ENCODE results near the gene TSEN34. TPM values are rescaled to one million over a fixed set of nuclear protein-coding genes. Genes with fewer than 3 reads are reported as not detected.

TSEN34 gene
- total and polyA plus RNA-seq, 11 donors: 10.2 to 48.9 (median 23.5) TPM

- 90 to 95% (median 93%) methylated on average over 18 to 28 of the region's 28 CpGs for WGBS, 4 donors
- peaks cover 0 to 29% (median 7%) of the 10 kb centered on the region in 12 donors for H3K4me1 ChIP-seq
- H3K27ac ChIP-seq: no peak overlapping the region
- intact Hi-C loops (cut with DNase I): no loop called here
- DNase-seq (no peak), ATAC-seq (no peak)
- no peaks in the 10 kb centered on the region for H3K27me3 ChIP-seq
- TF ChIP-seq POLR2A (IDR thresholded peaks at IDR 0.05) (no peak), CTCF (IDR thresholded peaks at IDR 0.05) (no peak)
- no peak overlapping the region for H3K4me3 ChIP-seq
- no peaks in the 10 kb centered on the region for H3K9me3 ChIP-seq
- H3K36me3 ChIP-seq: peaks cover 7 to 91% (median 87%) of the 10 kb centered on the region in 9 donors
Measured at GRCh38 chr19:54145541-54146158, 45.5 kb upstream of the TSEN34 start.

DNA sequence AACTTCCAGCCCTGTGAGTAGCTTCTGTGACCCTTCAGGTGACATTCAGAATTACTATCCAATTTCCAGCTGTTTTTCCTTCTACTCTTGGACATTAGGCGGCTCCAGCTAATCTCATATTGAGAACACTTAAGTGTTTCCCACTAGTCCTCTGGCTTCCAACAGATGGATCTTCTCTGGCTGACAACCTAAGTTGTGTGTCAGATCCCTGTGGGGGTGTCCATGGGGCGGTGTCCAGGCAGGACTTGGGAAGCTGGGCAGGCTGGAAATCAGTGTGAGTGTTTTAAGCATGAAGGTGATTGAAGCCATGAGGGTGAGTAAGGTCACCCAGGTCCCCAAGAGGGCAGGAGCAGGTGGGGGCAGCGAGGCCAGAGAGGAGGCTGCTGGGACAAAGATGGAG lies 43.4 kb upstream of the TSEN34 start:
- H3K36me3 ChIP-seq: peaks cover 7 to 100% (median 100%) of the 10 kb centered on the region in 9 donors
- DNase-seq (peak in 4 of 5 donors; percentile 59 to 81 (median 72)), ATAC-seq (peak; percentile 34 to 80 (median 58))
- peak overlapping the region in 7 of 12 donors; percentile 12 to 42 (median 34) for H3K27ac ChIP-seq
- peak in 1 of 12 donors; percentile 14 for TF ChIP-seq CTCF (IDR thresholded peaks at IDR 0.05)
- no peak for TF ChIP-seq POLR2A (IDR thresholded peaks at IDR 0.05)
- H3K4me1 ChIP-seq: peaks cover 0 to 19% (median 0%) of the 10 kb centered on the region in 12 donors
- H3K9me3 ChIP-seq: no peaks in the 10 kb centered on the region
- intact Hi-C loops (cut with DNase I): no loop called here
- no peak overlapping the region for H3K4me3 ChIP-seq
- no peaks in the 10 kb centered on the region for H3K27me3 ChIP-seq
- WGBS, 4 donors: 62 to 84% (median 74%) methylated on average over 3 of the region's 3 CpGs

- Histone ChIP-seq H3K27ac (peak overlapping the region in 8 of 12 donors; percentile 12 to 42 (median 34)), H3K4me1 (peaks cover 0 to 19% (median 0%) of the 10 kb centered on the region in 12 donors), H3K27me3 (no peaks in the 10 kb centered on the region), H3K36me3 (peaks cover 7 to 100% (median 100%) of the 10 kb centered on the region in 9 donors), H3K4me3 (no peak overlapping the region), H3K9me3 (no peaks in the 10 kb centered on the region)
- intact Hi-C loops (cut with DNase I): no loop called here
- no peak for DNase-seq
- TF ChIP-seq CTCF (IDR thresholded peaks at IDR 0.05): no peak
- no peak for TF ChIP-seq POLR2A (IDR thresholded peaks at IDR 0.05)
- ATAC-seq: peak in 2 of 4 donors; percentile 4 to 28
- 61 to 82% (median 78%) methylated on average over 9 to 19 of the region's 19 CpGs for WGBS, 4 donors
Measured at GRCh38 chr19:54148158-54148557, 43.0 kb upstream of the TSEN34 start.

- Histone ChIP-seq H3K27ac (no peak overlapping the region), H3K36me3 (peaks cover 7 to 100% (median 100%) of the 10 kb centered on the region in 9 donors), H3K4me1 (peaks cover 0 to 19% (median 1%) of the 10 kb centered on the region in 12 donors), H3K27me3 (no peaks in the 10 kb centered on the region), H3K4me3 (no peak overlapping the region), H3K9me3 (no peaks in the 10 kb centered on the region)
- TF ChIP-seq POLR2A (IDR thresholded peaks at IDR 0.05) (no peak), CTCF (IDR thresholded peaks at IDR 0.05) (no peak)
- ATAC-seq (no peak), DNase-seq (no peak)
- 79 to 83% (median 82%) methylated on average over 12 of the region's 12 CpGs for WGBS, 4 donors
- intact Hi-C loops (cut with DNase I): no loop called here
Measured at GRCh38 chr19:54149021-54149812, 41.9 kb upstream of the TSEN34 start.

Measured in heart left ventricle (tissue), 16 donors.